Activated CD4-positive, alpha-beta memory T cell treated with anti-CD3 and anti-CD28 coated beads for 36 hours (primary cell): ENCODE measurements around the gene LRMDA. TPM values are rescaled to one million over a fixed set of nuclear protein-coding genes. Genes with fewer than 3 reads are reported as not detected.

Experiments used
- CTCF ChIA-PET: fragments of 350-600 bp; sonication (Branson Sonifier 250); formaldehyde crosslinking; loops from one replicate; lab custom pipeline; 2021; ENCODE audit warnings: antibody characterized with exemption, inconsistent platforms; lab: Charles Lee
- POLR2A ChIA-PET: fragments of 350-600 bp; sonication (Branson Sonifier 250); formaldehyde crosslinking; loops from one replicate; lab custom pipeline; 2021; ENCODE audit warnings: antibody characterized with exemption; lab: Charles Lee
- DNase-seq: peaks from one replicate; pipeline ENCODE4 v3.0.0-alpha.2; 2020
- H3K27ac Mint-ChIP-seq: one replicate; pipeline ENCODE4 v1.8.0; 2021; ENCODE audit warnings: mixed read lengths
- H3K27me3 Mint-ChIP-seq: one replicate; pipeline ENCODE4 v1.8.0; 2021; ENCODE audit warnings: mixed read lengths
- H3K36me3 Mint-ChIP-seq: one replicate; pipeline ENCODE4 v1.8.0; 2021; ENCODE audit warnings: mixed read lengths
- H3K4me1 Mint-ChIP-seq: one replicate; pipeline ENCODE4 v1.8.0; 2021; ENCODE audit warnings: low read depth, mixed read lengths
- H3K4me3 Mint-ChIP-seq: one replicate; pipeline ENCODE4 v1.8.0; 2021; ENCODE audit warnings: mild to moderate bottlenecking, mixed read lengths
- H3K9me3 Mint-ChIP-seq: one replicate; pipeline ENCODE4 v1.8.0; 2021; ENCODE audit warnings: mixed read lengths
- intact Hi-C: fragments of 100-400 bp; cut with micrococcal nuclease; formaldehyde crosslinking; loops from one replicate; pipeline ENCODE4 v1.15.1; 2023
- total RNA-seq, 2 experiments: library from RNA; stranded (reverse); gene quantifications; one replicate each; pipeline ENCODE4 v1.2.3, GENCODE V29; 2021

The LRMDA gene
- total RNA-seq, 2 experiments from 2014 or later, result not detected

DNA sequence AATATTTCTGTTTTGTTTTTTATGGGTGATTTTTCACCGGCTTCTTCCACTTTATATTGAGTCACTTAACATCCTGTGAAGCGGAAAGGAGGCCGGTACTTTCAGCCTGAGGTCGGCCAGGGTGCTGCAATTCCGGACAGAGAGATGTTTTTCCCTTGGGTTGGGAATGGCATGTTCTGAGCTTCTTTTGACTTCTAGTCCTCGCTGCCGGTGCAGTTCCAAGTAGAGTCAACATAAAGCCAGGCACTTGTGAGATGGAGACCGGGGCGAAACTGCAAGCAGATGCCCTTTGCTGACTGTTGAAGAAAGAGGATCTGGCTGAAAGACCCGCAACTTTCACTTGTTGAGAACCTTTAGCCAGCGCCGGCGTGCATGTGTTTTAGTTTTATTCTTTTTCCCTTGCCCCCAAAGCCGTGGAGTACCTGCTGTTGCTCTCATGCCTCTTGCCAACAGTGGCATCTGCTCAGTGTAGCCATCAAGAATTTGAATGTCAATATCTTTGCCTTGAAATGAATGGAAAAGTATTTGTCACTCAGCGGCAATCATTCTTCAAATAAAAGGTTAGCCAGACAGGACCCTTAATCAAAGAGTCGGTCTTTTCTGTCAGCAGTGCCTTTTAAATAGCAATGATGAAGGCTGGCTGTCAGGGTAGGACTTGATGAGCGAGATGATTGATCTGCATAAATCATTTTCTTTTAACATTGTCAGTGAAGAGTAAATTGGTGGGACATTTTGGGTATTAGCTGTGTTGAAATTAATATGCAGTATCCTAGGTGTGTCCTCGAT lies 351.2 kb downstream of the LRMDA start:
- no peaks in the 10 kb centered on the region for H3K4me1 Mint-ChIP-seq
- intact Hi-C loops, result no loop called here
- no peak for DNase-seq
- H3K27ac Mint-ChIP-seq, result no peak overlapping the region
- H3K27me3 Mint-ChIP-seq, result peaks cover 15% of the 10 kb centered on the region
- ChIA-PET CTCF (no interaction called here), POLR2A (no interaction called here)
- H3K9me3 Mint-ChIP-seq, result no peaks in the 10 kb centered on the region
- H3K4me3 Mint-ChIP-seq, result no peak overlapping the region
- H3K36me3 Mint-ChIP-seq, result no peaks in the 10 kb centered on the region

DNA sequence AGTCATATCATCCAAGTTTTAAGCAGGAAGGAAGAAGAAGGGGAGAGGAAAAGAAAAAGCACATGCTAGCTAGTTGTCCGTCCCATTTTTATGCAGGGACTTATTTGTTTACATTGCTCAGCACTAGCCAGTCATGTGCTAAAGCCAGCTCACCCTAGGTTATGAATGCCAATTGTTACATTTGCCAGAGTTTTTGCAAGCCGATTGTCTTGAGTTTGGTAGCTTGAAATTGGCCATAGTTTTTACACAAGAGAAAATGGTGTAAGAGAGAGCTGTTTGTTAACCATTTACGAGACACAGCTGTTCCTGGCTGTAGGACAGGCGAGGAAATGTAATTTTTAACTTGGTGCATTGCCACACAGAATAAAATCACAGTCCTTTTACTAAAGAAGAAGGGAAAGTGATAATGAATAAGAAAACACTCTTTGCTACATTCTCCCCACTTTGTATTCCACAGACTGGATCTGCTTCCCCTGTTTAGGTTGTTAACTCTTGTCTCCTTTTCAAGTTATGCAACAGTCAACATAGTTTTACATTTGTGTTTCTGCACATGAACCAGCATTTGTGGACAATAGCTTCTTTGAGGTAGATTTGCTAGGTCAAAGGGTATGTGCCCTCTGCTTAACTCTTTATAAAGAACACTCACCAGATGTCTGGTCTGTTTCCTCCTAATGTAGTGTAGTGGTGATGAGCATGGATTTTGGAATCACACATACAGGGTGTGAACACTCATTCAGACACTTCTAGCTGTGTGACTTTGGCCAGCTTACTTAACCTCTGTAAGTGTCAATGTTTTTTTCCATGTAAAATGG lies 357.2 kb downstream of the LRMDA start:
- no peak for DNase-seq
- ChIA-PET POLR2A (no interaction called here), CTCF (no interaction called here)
- H3K4me1 Mint-ChIP-seq, result no peaks in the 10 kb centered on the region
- no peaks in the 10 kb centered on the region for H3K9me3 Mint-ChIP-seq
- H3K36me3 Mint-ChIP-seq, result no peaks in the 10 kb centered on the region
- peaks cover 5% of the 10 kb centered on the region for H3K27me3 Mint-ChIP-seq
- H3K4me3 Mint-ChIP-seq, result no peak overlapping the region
- intact Hi-C loops, result no loop called here
- H3K27ac Mint-ChIP-seq, result no peak overlapping the region

DNA sequence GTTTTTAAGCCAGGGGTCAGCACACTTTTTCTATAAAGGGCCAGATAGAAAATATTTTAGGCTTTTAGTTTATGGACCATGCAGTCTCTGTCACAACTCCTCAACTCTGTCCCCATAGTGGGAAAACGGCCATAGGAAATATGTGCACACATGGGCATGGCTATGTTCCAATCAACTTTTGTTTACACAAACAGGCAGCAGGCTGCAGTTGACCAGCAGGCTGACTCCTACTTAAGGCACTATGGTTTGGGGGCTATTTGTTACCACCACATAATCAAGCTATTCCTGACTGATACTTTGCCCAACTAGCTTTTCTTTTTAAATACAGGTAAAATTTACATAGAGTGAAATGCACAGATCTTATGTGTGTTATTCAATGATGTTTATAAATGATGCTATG lies 362.4 kb downstream of the LRMDA start:
- Mint-ChIP-seq H3K36me3 (no peaks in the 10 kb centered on the region), H3K27me3 (no peaks in the 10 kb centered on the region), H3K4me3 (no peak overlapping the region), H3K27ac (no peak overlapping the region), H3K4me1 (no peaks in the 10 kb centered on the region), H3K9me3 (peaks cover 2% of the 10 kb centered on the region)
- intact Hi-C loops, result no loop called here
- ChIA-PET CTCF (no interaction called here), POLR2A (no interaction called here)
- no peak for DNase-seq

DNA sequence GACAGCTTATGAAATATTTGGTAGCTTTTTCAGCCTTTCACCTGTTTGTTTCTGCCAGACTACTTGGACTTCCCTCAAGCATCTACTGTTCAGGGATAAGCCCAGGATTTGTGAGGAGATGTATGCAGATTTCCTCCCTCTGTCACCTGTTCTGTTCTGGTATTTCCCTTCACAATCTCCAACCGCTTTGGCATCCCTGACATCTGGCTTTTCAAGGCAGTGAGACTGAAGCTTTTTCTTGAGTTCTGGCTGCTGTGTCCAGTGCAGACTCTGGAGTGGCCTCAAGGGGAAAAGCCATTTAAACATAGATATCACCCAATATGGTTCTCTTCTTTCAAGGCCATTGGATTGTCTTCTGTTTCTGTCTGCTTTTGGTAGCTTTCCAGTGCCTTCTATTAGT lies 369.7 kb downstream of the LRMDA start:
- H3K9me3 Mint-ChIP-seq, result peaks cover 2% of the 10 kb centered on the region
- ChIA-PET POLR2A (no interaction called here), CTCF (no interaction called here)
- peaks cover 2% of the 10 kb centered on the region for H3K27me3 Mint-ChIP-seq
- DNase-seq, result no peak
- intact Hi-C loops, result no loop called here
- H3K4me3 Mint-ChIP-seq, result no peak overlapping the region
- H3K36me3 Mint-ChIP-seq, result no peaks in the 10 kb centered on the region
- no peaks in the 10 kb centered on the region for H3K4me1 Mint-ChIP-seq
- H3K27ac Mint-ChIP-seq, result no peak overlapping the region

DNA sequence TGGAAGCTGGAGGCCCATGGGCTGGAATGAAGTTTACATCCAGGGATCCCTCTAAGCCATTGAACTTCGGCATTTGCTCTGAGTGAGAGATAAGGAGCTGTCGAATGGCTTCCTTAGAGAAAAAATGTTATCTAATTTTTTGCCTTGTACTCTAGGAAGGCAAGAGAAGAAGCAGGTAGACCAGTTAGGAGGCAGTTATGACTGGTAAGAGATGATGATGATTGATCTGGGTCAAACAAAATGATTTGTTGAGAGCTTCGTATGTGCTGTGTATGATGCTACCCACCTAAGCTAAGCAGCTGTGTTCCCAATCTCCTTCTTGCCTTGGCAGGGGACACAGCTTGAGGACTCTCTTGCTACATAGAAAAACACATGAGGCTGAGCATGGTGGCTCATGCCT lies 370.2 kb downstream of the LRMDA start:
- Mint-ChIP-seq H3K4me3 (no peak overlapping the region), H3K36me3 (no peaks in the 10 kb centered on the region), H3K27ac (no peak overlapping the region), H3K27me3 (peaks cover 2% of the 10 kb centered on the region), H3K9me3 (peaks cover 2% of the 10 kb centered on the region), H3K4me1 (no peaks in the 10 kb centered on the region)
- ChIA-PET CTCF (no interaction called here), POLR2A (no interaction called here)
- intact Hi-C loops, result no loop called here
- DNase-seq, result no peak

DNA sequence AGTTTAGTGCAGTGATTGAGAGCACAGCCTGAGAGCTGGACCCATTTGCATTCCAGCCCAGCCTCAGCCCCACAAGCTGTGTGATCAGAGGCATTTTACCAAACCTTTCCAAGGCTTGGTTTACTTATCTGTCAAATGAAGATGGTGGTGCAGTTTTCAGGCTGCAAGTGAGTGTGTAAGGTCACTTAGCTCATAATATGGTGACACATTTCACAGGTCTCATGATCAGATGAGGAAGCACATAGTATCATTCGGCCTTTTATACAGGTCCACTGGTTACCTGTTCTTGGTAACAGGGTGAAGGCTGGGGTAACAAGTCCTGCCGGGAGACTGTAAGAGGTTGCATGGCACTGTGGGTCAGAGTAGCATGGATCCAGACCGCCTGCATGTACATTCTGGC lies 371.7 kb downstream of the LRMDA start:
- no peak overlapping the region for H3K27ac Mint-ChIP-seq
- no peaks in the 10 kb centered on the region for H3K9me3 Mint-ChIP-seq
- CTCF ChIA-PET, result no interaction called here
- no peak overlapping the region for H3K4me3 Mint-ChIP-seq
- intact Hi-C loops, result no loop called here
- no peak for DNase-seq
- no peaks in the 10 kb centered on the region for H3K4me1 Mint-ChIP-seq
- H3K27me3 Mint-ChIP-seq, result peaks cover 3% of the 10 kb centered on the region
- H3K36me3 Mint-ChIP-seq, result no peaks in the 10 kb centered on the region
- POLR2A ChIA-PET, result no interaction called here

DNA sequence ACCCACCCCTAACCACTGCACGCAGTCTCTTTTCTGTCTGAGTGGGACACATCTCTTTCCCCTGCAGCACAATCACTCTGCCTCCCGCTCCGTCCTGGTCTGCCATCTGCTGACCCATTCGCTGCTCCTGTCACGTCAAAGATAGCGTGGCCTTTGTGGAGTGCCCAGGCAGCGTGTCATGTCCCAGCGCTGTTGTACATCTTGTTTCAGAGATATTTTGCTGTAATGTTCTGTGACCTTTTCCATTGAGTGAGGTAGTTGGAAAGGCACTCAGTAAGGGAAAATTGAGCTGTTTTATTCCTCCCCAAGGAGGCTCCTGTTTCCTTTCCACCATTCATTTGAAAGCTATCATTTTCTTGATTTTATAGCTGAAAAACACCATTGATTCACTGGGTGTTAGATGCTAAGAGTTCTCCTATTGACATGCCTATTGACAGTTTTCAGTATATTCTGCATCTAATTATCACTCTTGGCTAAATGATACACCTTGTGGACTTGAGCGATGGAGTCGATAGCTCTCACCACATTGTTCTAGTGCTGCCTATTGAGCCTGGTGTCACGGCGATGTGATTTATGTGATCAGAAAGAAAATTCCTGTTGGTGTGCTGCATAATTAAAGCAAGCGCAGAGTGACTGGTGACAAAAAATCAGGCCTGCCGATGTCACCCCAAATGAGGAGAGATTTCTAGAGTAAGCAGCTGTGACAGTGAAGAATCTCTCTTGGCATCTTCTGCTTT lies 372.6 kb downstream of the LRMDA start:
- DNase-seq, result no peak
- Mint-ChIP-seq H3K36me3 (no peaks in the 10 kb centered on the region), H3K9me3 (no peaks in the 10 kb centered on the region), H3K27me3 (peaks cover 3% of the 10 kb centered on the region), H3K4me1 (no peaks in the 10 kb centered on the region), H3K27ac (no peak overlapping the region), H3K4me3 (no peak overlapping the region)
- POLR2A ChIA-PET, result no interaction called here
- intact Hi-C loops, result no loop called here
- CTCF ChIA-PET, result no interaction called here

DNA sequence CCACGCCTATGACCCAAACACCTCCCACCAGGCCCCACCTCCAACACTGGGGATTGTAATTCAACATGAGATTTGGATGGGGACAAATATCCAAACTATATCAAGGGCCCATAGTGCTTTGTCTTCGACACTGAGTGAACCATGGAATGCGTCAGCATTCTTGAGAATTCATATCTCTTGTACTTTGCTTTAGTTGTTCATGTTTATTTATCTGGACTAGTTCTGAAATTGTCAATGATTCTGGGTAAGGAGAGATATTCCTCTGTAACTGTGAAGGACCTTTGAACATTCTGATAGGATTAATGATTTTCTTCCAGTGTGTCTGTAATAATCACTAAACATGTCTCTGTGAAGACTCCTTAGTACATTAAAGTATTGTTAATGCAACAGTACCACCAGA lies 374.8 kb downstream of the LRMDA start:
- ChIA-PET POLR2A (no interaction called here), CTCF (no interaction called here)
- H3K4me1 Mint-ChIP-seq, result no peaks in the 10 kb centered on the region
- no peak for DNase-seq
- no peak overlapping the region for H3K27ac Mint-ChIP-seq
- H3K27me3 Mint-ChIP-seq, result peaks cover 3% of the 10 kb centered on the region
- no peaks in the 10 kb centered on the region for H3K36me3 Mint-ChIP-seq
- intact Hi-C loops, result no loop called here
- H3K9me3 Mint-ChIP-seq, result no peaks in the 10 kb centered on the region
- H3K4me3 Mint-ChIP-seq, result no peak overlapping the region

DNA sequence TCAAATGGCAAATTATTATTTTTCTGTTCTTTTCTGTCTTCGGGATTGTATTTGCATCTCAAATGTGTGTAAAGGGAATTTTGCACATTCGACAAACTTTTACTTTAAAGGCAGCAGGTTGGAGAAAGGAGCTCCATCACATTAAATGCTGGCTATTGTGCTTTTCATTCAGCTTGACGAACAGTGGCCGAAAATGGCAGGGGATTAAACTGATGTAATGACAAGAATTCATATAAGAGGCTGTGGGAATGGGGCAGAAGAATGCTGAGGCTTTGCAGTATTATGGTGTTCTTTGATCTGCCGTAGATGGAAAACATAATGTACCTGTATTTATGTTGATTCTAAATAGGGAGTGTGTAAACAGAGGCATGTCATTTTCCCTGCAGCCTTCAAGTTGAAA lies 376.0 kb downstream of the LRMDA start:
- H3K36me3 Mint-ChIP-seq, result no peaks in the 10 kb centered on the region
- intact Hi-C loops, result no loop called here
- H3K4me3 Mint-ChIP-seq, result no peak overlapping the region
- ChIA-PET POLR2A (no interaction called here), CTCF (no interaction called here)
- peaks cover 3% of the 10 kb centered on the region for H3K27me3 Mint-ChIP-seq
- no peaks in the 10 kb centered on the region for H3K4me1 Mint-ChIP-seq
- no peak overlapping the region for H3K27ac Mint-ChIP-seq
- no peaks in the 10 kb centered on the region for H3K9me3 Mint-ChIP-seq
- no peak for DNase-seq

DNA sequence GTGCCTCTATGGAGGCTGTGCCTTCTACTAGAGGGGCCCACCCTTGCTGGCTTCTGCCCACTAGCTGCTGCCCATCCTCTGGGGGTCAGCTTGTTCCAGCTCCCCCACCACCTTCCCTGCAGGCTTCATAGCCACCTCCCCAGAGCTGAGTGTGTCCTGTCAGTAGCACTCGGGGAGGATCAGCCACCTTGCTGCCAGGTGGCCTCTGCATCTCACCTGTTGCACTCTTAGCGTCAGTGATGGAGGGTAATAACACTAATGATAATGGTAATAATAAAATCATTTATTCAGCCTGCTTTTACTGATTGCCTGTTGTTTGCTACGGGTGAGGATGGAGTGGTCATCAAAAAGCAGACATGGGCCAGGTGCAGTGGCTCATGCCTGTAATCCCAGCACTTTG lies 377.6 kb downstream of the LRMDA start:
- ChIA-PET CTCF (no interaction called here), POLR2A (no interaction called here)
- Mint-ChIP-seq H3K27ac (no peak overlapping the region), H3K4me3 (no peak overlapping the region), H3K27me3 (peaks cover 2% of the 10 kb centered on the region), H3K36me3 (no peaks in the 10 kb centered on the region), H3K4me1 (no peaks in the 10 kb centered on the region), H3K9me3 (no peaks in the 10 kb centered on the region)
- DNase-seq, result no peak
- intact Hi-C loops, result no loop called here

DNA sequence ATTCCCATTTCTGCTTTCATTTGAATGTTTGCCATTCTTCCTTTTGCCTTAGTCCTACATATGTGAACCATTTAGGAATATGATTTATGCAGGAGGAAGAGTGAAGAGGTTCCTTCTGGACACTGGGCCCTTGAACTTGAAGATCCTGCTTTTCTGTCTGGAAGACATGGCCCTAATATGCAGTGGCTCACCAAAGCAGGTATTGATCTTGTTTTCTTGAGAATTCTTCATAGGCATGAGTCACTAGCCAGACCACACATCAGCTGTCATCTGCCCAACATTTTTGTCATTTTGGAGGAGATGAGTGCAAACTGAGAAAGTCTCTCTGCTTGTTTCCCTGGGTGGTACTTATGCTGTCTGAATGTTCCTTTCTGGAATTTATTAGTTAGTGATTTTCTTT lies 382.6 kb downstream of the LRMDA start:
- ChIA-PET POLR2A (no interaction called here), CTCF (no interaction called here)
- H3K27me3 Mint-ChIP-seq, result peaks cover 7% of the 10 kb centered on the region
- H3K4me1 Mint-ChIP-seq, result no peaks in the 10 kb centered on the region
- no peaks in the 10 kb centered on the region for H3K36me3 Mint-ChIP-seq
- intact Hi-C loops, result no loop called here
- no peaks in the 10 kb centered on the region for H3K9me3 Mint-ChIP-seq
- no peak for DNase-seq
- no peak overlapping the region for H3K4me3 Mint-ChIP-seq
- no peak overlapping the region for H3K27ac Mint-ChIP-seq

DNA sequence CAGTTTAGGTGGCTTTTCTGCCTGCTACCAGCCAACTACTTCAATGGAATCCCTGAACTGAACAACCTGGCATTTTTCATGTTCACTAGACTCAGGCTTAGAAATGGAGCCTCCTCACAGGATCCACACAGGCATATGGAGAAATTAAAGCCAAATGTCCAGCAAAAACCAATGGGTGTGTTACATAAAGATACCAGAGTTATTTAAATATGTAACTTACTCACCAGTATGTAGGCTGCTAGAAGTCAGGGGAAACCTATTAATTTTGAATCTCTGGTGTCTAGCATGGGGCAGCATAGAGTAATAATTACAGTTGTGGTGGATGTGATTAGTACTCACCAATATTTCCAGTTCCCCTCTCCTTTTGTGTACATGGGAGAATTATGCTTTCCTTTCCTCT lies 383.6 kb downstream of the LRMDA start:
- ChIA-PET CTCF (no interaction called here), POLR2A (no interaction called here)
- Mint-ChIP-seq H3K27ac (no peak overlapping the region), H3K4me1 (no peaks in the 10 kb centered on the region), H3K27me3 (peaks cover 7% of the 10 kb centered on the region), H3K4me3 (no peak overlapping the region), H3K36me3 (no peaks in the 10 kb centered on the region), H3K9me3 (no peaks in the 10 kb centered on the region)
- intact Hi-C loops, result no loop called here
- DNase-seq, result no peak
